IMR-90 (cell line): ENCODE measurements around the gene GAS7. TPM values are rescaled to one million over a fixed set of nuclear protein-coding genes. Genes with fewer than 3 reads are reported as not detected.

Experiments used
- ATAC-seq: fragments of 200-7000 bp; cut with Tn5 transposase; 2 replicates; pipeline ENCODE4 v1.9.1; 2020; ENCODE audit warnings: low read depth, mild to moderate bottlenecking, moderate library complexity
- BruUV-seq: library from RNA; stranded (reverse); fragments of 400-500 nt; replicated peaks from 2 replicates; lab custom pipeline; 2021; lab: Mats Ljungman, UMichigan
- CTCF ChIA-PET: fragments of 300-600 bp; formaldehyde crosslinking; extraction: SDS; loops from one replicate; lab custom pipeline; 2021; ENCODE audit warnings: antibody characterized with exemption; lab: Yijun Ruan, JAX
- POLR2A ChIA-PET: fragments of 300-600 bp; sonication (Branson Sonifier 250); formaldehyde crosslinking; loops from one replicate; lab custom pipeline; 2022; ENCODE audit warnings: antibody characterized with exemption; ENCODE audit not compliant: unreplicated experiment; lab: Charles Lee
- DNase-seq: peaks from one replicate; pipeline ENCODE4 v3.0.0; 2013
- H2AFZ ChIP-seq: replicated peaks from 2 replicates; pipeline ENCODE3; 2013; ENCODE audit warnings: low read length, mild to moderate bottlenecking; ENCODE audit not compliant: poor library complexity
- H2AK5ac ChIP-seq: 2 replicates; pipeline ENCODE4 v1.6.1; 2013; ENCODE audit warnings: low read depth, low read length, inconsistent platforms
- H2AK9ac ChIP-seq: replicated peaks from 2 replicates; pipeline ENCODE3; 2013; ENCODE audit warnings: mild to moderate bottlenecking, low read depth, low read length, moderate library complexity; ENCODE audit not compliant: poor library complexity
- H2BK120ac ChIP-seq: 2 replicates; pipeline ENCODE4 v1.6.1; 2013; ENCODE audit warnings: low read depth, low read length, inconsistent platforms
- H2BK15ac ChIP-seq: 3 replicates; pipeline ENCODE4 v1.6.1; 2013; ENCODE audit warnings: low read depth, low read length, inconsistent platforms
- H2BK20ac ChIP-seq: 2 replicates; pipeline ENCODE4 v1.6.1; 2013; ENCODE audit warnings: low read depth, mild to moderate bottlenecking, inconsistent platforms, low read length, moderate library complexity
- H2BK5ac ChIP-seq: 2 replicates; pipeline ENCODE4 v1.6.1; 2013; ENCODE audit warnings: mild to moderate bottlenecking, low read depth, low read length, inconsistent platforms; ENCODE audit not compliant: poor library complexity, severe bottlenecking
- H3K14ac ChIP-seq: replicated peaks from 2 replicates; pipeline ENCODE4 v1.6.1; 2013; ENCODE audit warnings: low read depth, low read length, inconsistent platforms
- H3K18ac ChIP-seq: 2 replicates; pipeline ENCODE4 v1.6.1; 2013; ENCODE audit warnings: low read depth, low read length, control low read depth
- H3K23ac ChIP-seq: 2 replicates; pipeline ENCODE4 v1.6.1; 2013; ENCODE audit warnings: low read depth, low read length, inconsistent platforms
- H3K27ac ChIP-seq: 2 replicates; pipeline ENCODE4 v1.5.1; 2013; ENCODE audit warnings: mild to moderate bottlenecking, control low read depth, low read length; ENCODE audit not compliant: insufficient read depth
- H3K27me3 ChIP-seq: 2 replicates; pipeline ENCODE4 v1.6.1; 2013; ENCODE audit warnings: low read length; ENCODE audit not compliant: control insufficient read depth, insufficient read depth
- H3K36me3 ChIP-seq: 2 replicates; pipeline ENCODE4 v1.6.1; 2013; ENCODE audit warnings: low read length, mixed read lengths; ENCODE audit not compliant: control insufficient read depth, insufficient read depth
- H3K4ac ChIP-seq: 2 replicates; pipeline ENCODE4 v1.6.1; 2013; ENCODE audit warnings: low read depth, low read length, inconsistent platforms
- H3K4me1 ChIP-seq: 2 replicates; pipeline ENCODE4 v1.6.1; 2013; ENCODE audit warnings: low read length, mixed read lengths; ENCODE audit not compliant: control insufficient read depth, insufficient read depth
- H3K4me2 ChIP-seq: 2 replicates; pipeline ENCODE4 v1.6.1; 2013; ENCODE audit warnings: low read depth, mild to moderate bottlenecking, control low read depth, low read length, moderate library complexity
- H3K4me3 ChIP-seq: 2 replicates; pipeline ENCODE4 v1.5.1; 2013; ENCODE audit warnings: low read depth, mild to moderate bottlenecking, control low read depth, low read length, moderate library complexity; ENCODE audit not compliant: insufficient read depth
- H3K56ac ChIP-seq: 2 replicates; pipeline ENCODE4 v1.6.1; 2013; ENCODE audit warnings: low read length, inconsistent platforms; ENCODE audit not compliant: insufficient read depth; ENCODE audit errors: extremely low read depth
- H3K79me1 ChIP-seq, 2 experiments: 2 replicates each; pipeline ENCODE4 v1.6.1; 2013; ENCODE audit warnings: low read length in 2 of 2, inconsistent platforms in 1 of 2, low read depth in 1 of 2
- H3K9ac ChIP-seq: 2 replicates; pipeline ENCODE4 v1.6.1; 2013; ENCODE audit warnings: low read depth, low read length, control low read depth
- H3K9me1 ChIP-seq: 2 replicates; pipeline ENCODE4 v1.6.1; 2013; ENCODE audit warnings: low read length, inconsistent platforms; ENCODE audit not compliant: insufficient read depth
- H3K9me3 ChIP-seq: 2 replicates; pipeline ENCODE4 v1.6.1; 2013; ENCODE audit warnings: low read length; ENCODE audit not compliant: control insufficient read depth, insufficient read depth
- H4K20me1 ChIP-seq: 2 replicates; pipeline ENCODE4 v1.6.1; 2013; ENCODE audit warnings: low read length, inconsistent platforms; ENCODE audit not compliant: insufficient read depth
- H4K5ac ChIP-seq: 2 replicates; pipeline ENCODE4 v1.6.1; 2013; ENCODE audit warnings: mild to moderate bottlenecking, low read depth, low read length, control low read depth
- H4K8ac ChIP-seq, 2 experiments: 2 replicates each; pipeline ENCODE4 v1.6.1; 2013; ENCODE audit warnings: low read depth in 2 of 2, low read length in 2 of 2, control low read depth in 1 of 2, inconsistent platforms in 1 of 2
- H4K91ac ChIP-seq: 2 replicates; pipeline ENCODE4 v1.6.1; 2013; ENCODE audit warnings: low read depth, low read length, inconsistent platforms; ENCODE audit not compliant: insufficient read depth
- FOS ChIP-seq: fragments of 150-350 bp; IDR thresholded peaks from 2 replicates; pipeline ENCODE4 v1.6.1; 2016; ENCODE audit warnings: low read depth, low read length
- MXI1 ChIP-seq: IDR thresholded peaks from 2 replicates; pipeline ENCODE4 v1.6.1; 2012; ENCODE audit warnings: low read depth, mild to moderate bottlenecking, low read length, moderate library complexity, borderline replicate concordance
- POLR2A ChIP-seq: IDR thresholded peaks from 2 replicates; pipeline ENCODE4 v1.6.1; 2012; ENCODE audit warnings: mild to moderate bottlenecking, low read depth, low read length
- WGBS, 2 experiments: methylation state at CpG; one replicate each; pipeline versions ENCODE4 v1.1.5 to v1.1.7; 2013; ENCODE audit warnings: missing lambda C conversion rate in 2 of 2; ENCODE audit not compliant: insufficient read length in 1 of 2; ENCODE audit errors: extremely low coverage in 2 of 2; 5-methylcytosine and 5-hydroxymethylcytosine counted together
- dilution Hi-C: fragments of 300-500 bp; cut with HindIII; formaldehyde crosslinking; loops from one replicate; pipeline ENCODE4 v1.14.3; 2018; ENCODE audit warnings: low sequenced_read_pairs; ENCODE audit not compliant: unreplicated experiment
- in situ Hi-C: fragments of 300-500 bp; cut with MboI; formaldehyde crosslinking; loops from 3 replicates; pipeline ENCODE4 v1.14.3; 2019; ENCODE audit warnings: low sequenced_read_pairs, inconsistent platforms, mixed read lengths
- intact Hi-C: fragments of 100-400 bp; cut with micrococcal nuclease; formaldehyde crosslinking; loops from 2 replicates; pipeline ENCODE4 v1.10.0; 2022
- polyA plus RNA-seq, 3 experiments: library from polyadenylated mRNA; depleted of rRNA; stranded (reverse); fragments of >200 nt; gene quantifications; 2 replicates each; pipeline ENCODE4 v1.2.3, GENCODE V29; 2012; ENCODE audit warnings: low replicate concordance in 1 of 3
- total RNA-seq: library from RNA; depleted of rRNA; stranded (reverse); fragments of >200 nt; gene quantifications from 2 replicates; pipeline ENCODE4 v1.2.3, GENCODE V29; 2012

Gene GAS7
- total and polyA plus RNA-seq, 2 of the 4 experiments (the other 2 are of a cell fraction) = 4.6 to 5.0 TPM

GRCh38 chr17:10073941-10074340 is 124.5 kb downstream of the GAS7 start:
- Histone ChIP-seq H3K56ac (no peak overlapping the region), H2AK5ac (no peak overlapping the region), H3K36me3 (no peaks in the 10 kb centered on the region), H3K4me3 (no peak overlapping the region), H3K4me2 (no peak overlapping the region), H2AK9ac (no peak overlapping the region), H3K79me1 (no peaks in the 10 kb centered on the region), H4K8ac (no peak overlapping the region), H3K14ac (no peak overlapping the region), H3K4me1 (no peaks in the 10 kb centered on the region), H3K4ac (no peak overlapping the region), H3K27ac (no peak overlapping the region), H2BK15ac (no peak overlapping the region), H2BK120ac (no peak overlapping the region), H3K27me3 (0 out of 2 replicates have a peak, but pooled peaks cover 2% of the 10 kb centered on the region), H3K18ac (no peak overlapping the region), H4K20me1 (no peaks in the 10 kb centered on the region), H3K9ac (no peak overlapping the region), H2BK20ac (no peak overlapping the region), H3K9me1 (no peaks in the 10 kb centered on the region), H3K9me3 (peaks cover 2% of the 10 kb centered on the region), H4K91ac (no peak overlapping the region), H4K5ac (no peak overlapping the region), H3K23ac (no peak overlapping the region), H2AFZ (no peak overlapping the region), H2BK5ac (no peak overlapping the region)
- dilution Hi-C loops (no loop called here), in situ Hi-C loops (no loop called here), intact Hi-C loops (no loop called here)
- no peak for ATAC-seq
- POLR2A ChIA-PET = no interaction called here
- TF ChIP-seq POLR2A (no peak), FOS (no peak), MXI1 (no peak)
- CTCF ChIA-PET = interaction anchor here (0.6 kb wide), 1 partner anchor 1208 kb away, joined by 3 read pairs; no protein-coding TSS in a partner anchor
- DNase-seq = no peak
- no TSS peak for BruUV-seq
- 40% methylated on average over 4 of the region's 6 CpGs; no CpG with 5 or more reads in 1 of the 2 experiments for WGBS, 2 experiments
